ENCODE data around the gene CREB5.

DNA sequence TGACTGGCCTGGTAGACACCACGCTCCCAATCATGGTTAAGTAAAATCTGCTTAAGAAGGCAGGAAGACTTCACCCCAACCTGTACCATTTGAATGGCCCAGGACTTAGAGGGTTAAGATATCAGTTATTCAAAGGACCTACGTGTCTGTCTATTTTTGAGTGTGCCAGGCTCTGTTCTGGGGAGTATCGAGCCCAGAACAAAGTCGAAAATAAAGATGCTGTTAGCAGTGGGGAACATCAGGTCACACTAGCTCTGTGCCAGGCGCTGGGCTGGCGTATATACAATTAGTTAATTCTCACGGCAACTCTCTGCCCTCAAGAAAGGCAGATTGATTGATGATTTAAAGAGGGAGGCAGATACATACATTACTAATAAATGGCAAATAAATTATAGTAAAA lies 40.5 kb upstream of the CREB5 start:
- no peak for TF ChIP-seq EZH2 (IDR thresholded peaks at IDR 0.05; ENCODE audit: low read depth)
- TF ChIP-seq CTCF (conservative IDR thresholded peaks at IDR 0.05) = no peak
